Measurements from ENCODE around the gene MACIR.

Gene MACIR

GRCh38 chr5:103291606-103292005, 33.0 kb downstream of the MACIR start:
- no peak for DNase-seq (ENCODE audit: low read depth, low spot score)

GRCh38 chr5:103293099-103293498, 34.5 kb downstream of the MACIR start:
- no peak for DNase-seq (ENCODE audit: low read depth, low spot score)

- DNase-seq (ENCODE audit: low read depth, low spot score) = no peak
Observed at GRCh38 chr5:103293719-103294118, 35.2 kb downstream of the MACIR start.

- no peak for DNase-seq (ENCODE audit: low read depth, low spot score)
Observed at GRCh38 chr5:103294906-103295305, 36.3 kb downstream of the MACIR start.

DNA sequence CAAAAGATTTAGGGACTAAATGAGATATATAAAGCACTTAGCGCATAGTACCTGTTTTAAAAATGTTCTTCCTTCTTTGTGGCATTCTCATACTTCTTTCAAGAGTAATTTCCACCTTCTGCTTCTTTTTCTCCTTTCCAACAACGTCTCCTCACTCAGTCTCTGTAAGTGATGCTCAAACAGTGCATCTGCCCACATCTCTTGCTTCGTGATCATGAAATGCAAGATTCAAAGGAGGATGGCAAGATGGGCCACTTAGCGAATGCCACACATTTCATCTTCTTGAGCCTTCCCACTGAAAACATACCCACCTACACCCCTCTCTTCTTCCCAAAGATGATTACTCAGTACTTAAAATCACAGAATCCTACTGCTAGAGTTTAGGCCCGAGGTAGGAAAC, 36.9 kb downstream of the MACIR start:
- DNase-seq (ENCODE audit: low read depth, low spot score) = no peak

GRCh38 chr5:103295871-103296270, 37.3 kb downstream of the MACIR start:
- DNase-seq (ENCODE audit: low read depth, low spot score) = no peak

DNA sequence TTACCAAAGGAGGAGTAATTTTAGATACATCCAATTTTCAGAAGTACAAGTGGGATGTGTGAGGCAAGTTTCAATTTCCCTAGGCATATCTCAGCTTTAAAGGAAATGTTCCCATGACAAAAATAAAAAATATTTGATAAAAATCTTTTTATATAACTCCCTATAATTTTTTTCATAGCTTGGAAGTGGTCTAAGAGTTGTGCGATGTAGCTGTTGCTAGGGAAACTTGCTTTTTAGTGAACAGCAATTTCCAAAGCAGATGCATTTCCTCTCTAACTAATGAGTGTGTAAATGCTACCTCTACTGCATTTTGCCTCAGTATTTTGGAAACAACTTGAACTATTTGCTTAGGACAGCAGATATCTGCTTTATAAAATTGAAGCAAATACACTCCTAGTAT, 39.6 kb downstream of the MACIR start:
- no peak for DNase-seq (ENCODE audit: low read depth, low spot score)

DNA sequence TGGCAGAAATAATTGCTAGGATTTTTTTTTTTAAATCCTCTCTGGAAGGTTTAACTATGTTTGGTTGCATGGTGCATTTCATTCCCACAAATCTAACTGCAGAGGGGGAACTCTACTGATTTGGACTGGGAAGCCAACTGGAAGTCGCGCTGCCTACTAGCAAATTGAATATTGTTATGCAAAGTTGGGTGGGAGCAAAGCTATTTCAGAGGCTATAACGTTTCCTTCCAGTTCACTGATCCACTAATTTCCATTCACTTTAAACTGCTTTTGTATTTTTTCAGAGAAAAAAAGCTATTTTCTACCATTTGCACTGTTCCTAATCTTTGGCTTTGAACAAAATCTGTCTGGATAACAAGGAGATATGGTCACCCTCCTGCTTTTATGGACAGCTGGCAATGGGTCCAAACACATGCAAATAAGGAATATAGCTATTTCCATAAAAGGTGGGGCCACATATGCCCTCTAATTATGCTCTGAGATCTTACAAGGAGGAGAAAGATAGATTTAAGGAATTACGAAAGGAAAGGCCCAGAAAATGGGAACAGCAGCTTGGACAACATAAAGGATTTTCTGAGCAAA, 40.1 kb downstream of the MACIR start:
- DNase-seq (ENCODE audit: low read depth, low spot score) = no peak

DNA sequence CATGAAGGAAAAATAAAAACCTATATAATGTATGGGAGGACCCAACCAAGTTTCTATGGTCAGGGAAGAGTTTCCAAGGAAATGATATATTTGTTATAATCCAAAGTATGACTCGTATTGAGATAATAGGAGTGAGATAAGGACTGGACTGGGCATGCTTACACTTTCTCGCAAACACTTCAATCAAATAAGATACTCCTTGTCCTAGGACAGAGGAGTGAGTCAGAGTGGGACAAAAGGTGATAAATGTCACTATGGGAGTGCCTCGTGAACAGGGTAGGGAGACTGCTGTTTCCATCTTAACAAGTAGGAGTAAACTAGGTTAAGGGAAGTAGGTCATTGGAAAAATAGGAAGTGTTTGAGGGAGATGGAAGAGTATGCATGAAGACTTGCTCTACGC, 47.2 kb downstream of the MACIR start:
- no peak for DNase-seq (ENCODE audit: low read depth, low spot score)

DNA sequence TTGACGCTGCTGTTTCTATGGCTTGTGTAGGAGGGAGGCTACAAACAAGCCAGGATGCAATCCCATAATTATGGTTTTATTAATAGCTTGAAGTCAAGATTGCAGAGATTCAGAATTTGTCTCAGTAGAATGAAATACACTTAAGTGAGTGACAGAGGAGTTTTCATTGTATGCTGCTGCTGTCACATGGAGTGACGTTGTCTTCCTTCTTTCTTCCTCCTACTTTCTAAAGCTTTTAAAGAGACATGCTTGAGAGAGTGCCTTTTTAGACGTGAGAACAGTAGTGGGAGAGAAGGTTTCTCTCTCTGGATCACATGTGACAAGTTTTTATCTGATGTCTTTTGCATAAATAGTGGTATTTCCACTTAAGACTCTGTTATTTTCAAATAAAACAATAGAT, 48.9 kb downstream of the MACIR start:
- no peak for DNase-seq (ENCODE audit: low read depth, low spot score)

DNA sequence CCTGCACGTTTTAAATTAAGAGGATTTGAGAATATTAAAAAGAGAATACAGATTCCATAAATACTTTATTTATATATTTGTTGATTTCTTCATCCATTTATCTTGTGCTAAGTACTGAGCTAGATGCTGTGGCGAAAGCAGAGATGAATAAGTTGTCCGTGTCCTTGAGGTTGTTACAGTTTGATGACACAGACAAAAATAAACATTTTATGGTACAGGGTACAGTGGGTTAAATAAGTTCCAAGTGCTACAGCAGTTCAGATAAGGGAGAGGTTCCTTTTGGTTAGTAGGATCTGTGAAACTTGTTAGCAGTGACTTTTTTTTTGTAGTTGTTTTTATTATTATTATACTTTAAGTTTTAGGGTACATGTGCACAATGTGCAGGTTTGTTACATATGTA, 50.2 kb downstream of the MACIR start:
- DNase-seq (ENCODE audit: low read depth, low spot score) = no peak

GRCh38 chr5:103313056-103313455, 54.5 kb downstream of the MACIR start:
- no peak for DNase-seq (ENCODE audit: low read depth, low spot score)

GRCh38 chr5:103315455-103315854, 56.9 kb downstream of the MACIR start:
- DNase-seq (ENCODE audit: low read depth, low spot score) = no peak

- DNase-seq (ENCODE audit: low read depth, low spot score) = no peak
Observed at GRCh38 chr5:103327451-103327850, 68.9 kb downstream of the MACIR start.

- no peak for DNase-seq (ENCODE audit: low read depth, low spot score)
Observed at GRCh38 chr5:103327893-103328292, 69.3 kb downstream of the MACIR start.
